ENCODE results near the gene SCEL. TPM values are rescaled to one million over a fixed set of nuclear protein-coding genes. Genes with fewer than 3 reads are reported as not detected.

Gene SCEL
- total and polyA plus RNA-seq, 2 of the 4 experiments (the other 2 are of a cell fraction): not detected

DNA sequence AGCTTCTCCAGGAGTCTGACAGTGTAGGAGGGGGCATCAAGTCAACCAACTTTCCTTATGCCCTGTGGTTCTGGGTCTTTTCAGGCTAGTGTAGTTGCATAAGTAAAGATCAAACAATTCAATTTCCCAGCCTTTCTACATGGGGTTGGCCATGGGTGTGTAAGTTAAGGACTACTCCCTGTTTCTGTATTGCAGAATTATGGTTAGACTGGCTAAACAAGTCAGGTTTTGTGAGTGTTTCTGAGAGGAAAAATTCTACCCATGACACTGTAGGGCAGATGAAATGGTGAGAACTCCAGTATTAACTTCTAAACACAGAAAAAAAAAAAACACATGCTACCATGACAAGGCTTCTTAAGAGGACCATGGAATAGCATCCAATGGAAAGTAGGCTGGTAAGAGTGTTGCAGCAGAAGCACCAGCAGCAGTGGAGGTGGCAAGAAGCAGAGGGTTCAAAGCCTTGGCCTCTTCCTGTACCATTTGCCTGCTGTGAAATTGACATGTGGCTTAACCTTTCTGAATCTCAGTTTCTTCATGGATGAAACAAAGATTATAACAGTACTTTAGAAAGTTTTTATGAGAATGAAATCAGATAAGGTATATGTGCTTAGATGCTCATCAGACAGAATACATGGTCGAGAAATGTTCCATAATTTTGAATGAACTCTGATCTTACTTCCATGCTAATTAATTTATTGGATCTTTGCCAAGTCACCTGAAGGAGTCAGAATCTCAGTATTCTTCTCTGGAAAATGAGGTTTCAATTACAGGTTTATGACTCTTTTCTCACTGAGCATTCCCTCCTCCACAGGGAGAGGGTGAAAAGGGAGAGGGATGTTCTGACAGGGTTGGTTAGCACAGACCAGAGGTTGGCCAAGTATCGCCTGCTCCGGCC, 11.4 kb upstream of the SCEL start:
- in situ Hi-C loops (cut with MboI; ENCODE audit: low sequenced_read_pairs): no loop called here

More for the DNA sequence above, 11.4 kb upstream of the SCEL start:
- Histone ChIP-seq H2BK120ac (ENCODE audit: low read depth, low read length) (no peak overlapping the region), H3K27ac (ENCODE audit: insufficient read depth, low read length) (no peak overlapping the region), H4K91ac (ENCODE audit: insufficient read depth, low read depth, low read length) (no peak overlapping the region), H3K9ac (ENCODE audit: low read depth, low read length) (no peak overlapping the region), H3K79me1 (ENCODE audit: low read depth in 1 of 2, low read length in 2 of 2) (no peaks in the 10 kb centered on the region), H3K4me3 (ENCODE audit: insufficient read depth, low read depth, low read length) (no peak overlapping the region), H3K14ac (replicated peaks; ENCODE audit: low read depth, low read length) (no peak overlapping the region), H3K36me3 (ENCODE audit: control insufficient read depth, insufficient read depth, low read length) (no peaks in the 10 kb centered on the region), H3K4me2 (ENCODE audit: low read depth, low read length) (no peak overlapping the region), H3K4me1 (ENCODE audit: control insufficient read depth, insufficient read depth, low read length) (no peaks in the 10 kb centered on the region), H4K8ac (ENCODE audit: low read depth in 2 of 2, low read length in 2 of 2) (no peak overlapping the region), H4K5ac (ENCODE audit: low read depth, low read length) (no peak overlapping the region), H2BK5ac (ENCODE audit: low read depth, low read length, poor library complexity, severe bottlenecking) (no peak overlapping the region), H2AFZ (replicated peaks; ENCODE audit: low read length, poor library complexity) (no peak overlapping the region), H4K20me1 (ENCODE audit: insufficient read depth, low read length) (no peaks in the 10 kb centered on the region), H3K56ac (ENCODE audit: extremely low read depth, insufficient read depth, low read length) (no peak overlapping the region), H2BK20ac (ENCODE audit: low read depth, low read length) (no peak overlapping the region), H2AK5ac (ENCODE audit: low read depth, low read length) (no peak overlapping the region), H3K27me3 (ENCODE audit: control insufficient read depth, insufficient read depth, low read length) (no peaks in the 10 kb centered on the region), H3K18ac (ENCODE audit: low read depth, low read length) (no peak overlapping the region), H3K9me1 (ENCODE audit: insufficient read depth, low read length) (no peaks in the 10 kb centered on the region), H3K23ac (ENCODE audit: low read depth, low read length) (no peak overlapping the region), H2AK9ac (replicated peaks; ENCODE audit: low read depth, low read length, poor library complexity) (no peak overlapping the region), H2BK15ac (ENCODE audit: low read depth, low read length) (no peak overlapping the region), H3K4ac (ENCODE audit: low read depth, low read length) (no peak overlapping the region), H3K9me3 (ENCODE audit: control insufficient read depth, insufficient read depth, low read length) (no peaks in the 10 kb centered on the region)
- no peak for TF ChIP-seq MAFK (IDR thresholded peaks at IDR 0.05; ENCODE audit: low read depth, low read length)
- TF ChIP-seq USF2 (IDR thresholded peaks at IDR 0.05; ENCODE audit: low read depth, low read length): no peak
- no peak for TF ChIP-seq ELK1 (IDR thresholded peaks at IDR 0.05; ENCODE audit: borderline replicate concordance, low read depth, low read length)
- TF ChIP-seq RFX5 (IDR thresholded peaks at IDR 0.05; ENCODE audit: low read depth, low read length): no peak
- no peak for TF ChIP-seq MAZ (IDR thresholded peaks at IDR 0.05; ENCODE audit: borderline replicate concordance, low read depth, low read length)
- TF ChIP-seq MXI1 (IDR thresholded peaks at IDR 0.05; ENCODE audit: borderline replicate concordance, low read depth, low read length): no peak
- no peak for TF ChIP-seq SMC3 (IDR thresholded peaks at IDR 0.05; ENCODE audit: low read depth, low read length)
- no peak for TF ChIP-seq RAD21 (IDR thresholded peaks at IDR 0.05; ENCODE audit: low read length)
- no peak for TF ChIP-seq POLR2A (IDR thresholded peaks at IDR 0.05; ENCODE audit: low read depth, low read length)
- no peak for TF ChIP-seq CEBPB (IDR thresholded peaks at IDR 0.05; ENCODE audit: low read depth, low read length)
- TF ChIP-seq CHD1 (IDR thresholded peaks at IDR 0.05; ENCODE audit: low read depth, low read length): no peak
- TF ChIP-seq, protein P1, sequence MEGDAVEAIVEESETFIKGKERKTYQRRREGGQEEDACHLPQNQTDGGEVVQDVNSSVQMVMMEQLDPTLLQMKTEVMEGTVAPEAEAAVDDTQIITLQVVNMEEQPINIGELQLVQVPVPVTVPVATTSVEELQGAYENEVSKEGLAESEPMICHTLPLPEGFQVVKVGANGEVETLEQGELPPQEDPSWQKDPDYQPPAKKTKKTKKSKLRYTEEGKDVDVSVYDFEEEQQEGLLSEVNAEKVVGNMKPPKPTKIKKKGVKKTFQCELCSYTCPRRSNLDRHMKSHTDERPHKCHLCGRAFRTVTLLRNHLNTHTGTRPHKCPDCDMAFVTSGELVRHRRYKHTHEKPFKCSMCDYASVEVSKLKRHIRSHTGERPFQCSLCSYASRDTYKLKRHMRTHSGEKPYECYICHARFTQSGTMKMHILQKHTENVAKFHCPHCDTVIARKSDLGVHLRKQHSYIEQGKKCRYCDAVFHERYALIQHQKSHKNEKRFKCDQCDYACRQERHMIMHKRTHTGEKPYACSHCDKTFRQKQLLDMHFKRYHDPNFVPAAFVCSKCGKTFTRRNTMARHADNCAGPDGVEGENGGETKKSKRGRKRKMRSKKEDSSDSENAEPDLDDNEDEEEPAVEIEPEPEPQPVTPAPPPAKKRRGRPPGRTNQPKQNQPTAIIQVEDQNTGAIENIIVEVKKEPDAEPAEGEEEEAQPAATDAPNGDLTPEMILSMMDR (conservative IDR thresholded peaks at IDR 0.05; ENCODE audit: low read depth, low read length): no peak
- POLR2A ChIA-PET (ENCODE audit: unreplicated experiment): no interaction called here
- no CpG with 5 or more reads among the region's 3 CpGs for WGBS, 2 experiments (ENCODE audit: extremely low coverage in 2 of 2, insufficient read length in 1 of 2)
- CTCF ChIA-PET: no interaction called here
- dilution Hi-C loops (cut with HindIII; ENCODE audit: low sequenced_read_pairs, unreplicated experiment) (no loop called here), intact Hi-C loops (cut with micrococcal nuclease) (no loop called here)
- no peak for DNase-seq
- BruUV-seq (replicated peaks): no TSS peak
- ATAC-seq (ENCODE audit: low read depth): no peak

Measured in IMR-90 (cell line).